GM08714 (cell line): ENCODE data around the gene HAPLN1.

Experiments
- H3K4me3 ChIP-seq: fragments of 200-500 bp; sonication (Bioruptor generic); 2 replicates; pipeline ENCODE4 v1.5.1; 2014; ENCODE audit warnings: mild to moderate bottlenecking, low read length, inconsistent platforms
- ZNF274 ChIP-seq: IDR thresholded peaks from 2 replicates; pipeline ENCODE4 v1.6.1; 2012; ENCODE audit warnings: mild to moderate bottlenecking, low read depth, low read length

The HAPLN1 gene

DNA sequence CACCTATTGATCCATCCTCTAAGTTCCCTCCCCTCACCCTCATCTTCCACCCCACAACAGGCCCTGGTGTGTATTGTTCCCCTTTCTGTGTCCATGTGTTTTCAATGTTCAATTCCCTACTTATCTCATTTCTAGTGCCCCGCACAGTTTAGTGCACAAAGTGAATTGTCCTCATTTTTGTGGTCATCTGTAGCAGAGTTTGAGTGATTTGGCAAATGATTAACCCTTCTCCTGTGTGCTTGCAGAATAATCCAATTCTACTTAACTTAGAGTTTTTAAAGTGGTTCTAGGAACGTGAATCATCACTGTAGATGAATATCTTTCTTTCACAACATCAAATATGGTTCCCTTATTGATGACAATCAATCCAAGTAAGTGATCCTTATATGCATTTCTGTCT lies 6.3 kb upstream of the HAPLN1 start:
- no peak overlapping the region for H3K4me3 ChIP-seq
- TF ChIP-seq ZNF274 = no peak

DNA sequence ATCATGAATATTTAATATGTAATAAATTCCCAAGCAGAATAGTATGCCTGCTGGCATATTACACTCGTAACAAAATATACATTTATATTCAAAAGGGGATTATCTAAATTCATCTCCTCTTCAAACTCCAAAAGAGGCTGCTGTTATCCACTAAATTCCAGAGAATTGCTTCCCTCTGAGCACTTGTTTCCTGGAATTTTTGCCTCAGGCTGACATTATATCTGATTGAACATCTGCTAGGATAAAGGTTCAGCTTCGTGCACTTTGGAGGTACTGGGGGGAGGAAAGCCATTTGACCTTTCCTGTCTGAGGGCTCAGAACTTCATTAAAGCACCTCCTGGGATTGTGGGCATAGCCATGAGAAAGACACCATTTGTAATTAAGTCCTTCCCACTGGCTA lies 4.3 kb upstream of the HAPLN1 start:
- H3K4me3 ChIP-seq = no peak overlapping the region
- TF ChIP-seq ZNF274 = no peak

DNA sequence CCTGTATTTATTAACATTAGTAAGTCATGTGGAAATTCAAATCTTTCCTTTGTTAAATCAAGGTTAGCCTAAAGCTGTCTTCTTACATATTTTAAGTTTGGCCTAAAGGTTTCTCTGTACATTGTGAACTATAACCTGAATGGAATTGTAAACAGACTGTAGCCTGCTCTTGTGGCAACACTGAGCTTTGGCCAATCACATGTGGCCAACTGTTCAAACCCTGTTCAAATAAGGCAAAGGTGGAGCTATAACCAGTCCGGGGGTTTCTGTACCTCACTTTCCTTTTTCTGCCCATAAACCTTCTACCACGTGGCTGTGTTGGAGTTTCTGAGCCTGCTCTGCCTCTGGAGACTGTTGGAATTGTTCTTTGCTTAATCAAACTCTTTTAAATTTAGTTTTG lies 3.3 kb upstream of the HAPLN1 start:
- TF ChIP-seq ZNF274 = no peak
- no peak overlapping the region for H3K4me3 ChIP-seq

DNA sequence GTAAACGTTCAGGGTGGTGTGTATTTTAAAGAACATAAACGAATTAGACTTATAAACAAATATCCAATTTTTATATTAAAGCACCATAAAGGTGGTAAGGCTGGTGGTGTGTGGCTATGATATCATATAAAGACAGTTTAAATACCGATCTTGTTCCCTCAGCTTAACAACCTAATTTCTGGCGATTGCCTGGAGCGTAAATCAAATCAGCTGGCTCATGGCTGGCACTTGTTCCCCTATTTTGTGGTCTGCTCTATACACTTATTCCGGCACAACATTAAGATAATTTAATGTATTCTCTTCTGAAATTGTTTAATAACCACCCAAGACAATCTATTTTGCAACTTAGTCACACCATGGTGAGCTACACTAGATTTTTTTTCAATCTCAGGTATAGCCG lies 2.4 kb upstream of the HAPLN1 start:
- no peak for TF ChIP-seq ZNF274

DNA sequence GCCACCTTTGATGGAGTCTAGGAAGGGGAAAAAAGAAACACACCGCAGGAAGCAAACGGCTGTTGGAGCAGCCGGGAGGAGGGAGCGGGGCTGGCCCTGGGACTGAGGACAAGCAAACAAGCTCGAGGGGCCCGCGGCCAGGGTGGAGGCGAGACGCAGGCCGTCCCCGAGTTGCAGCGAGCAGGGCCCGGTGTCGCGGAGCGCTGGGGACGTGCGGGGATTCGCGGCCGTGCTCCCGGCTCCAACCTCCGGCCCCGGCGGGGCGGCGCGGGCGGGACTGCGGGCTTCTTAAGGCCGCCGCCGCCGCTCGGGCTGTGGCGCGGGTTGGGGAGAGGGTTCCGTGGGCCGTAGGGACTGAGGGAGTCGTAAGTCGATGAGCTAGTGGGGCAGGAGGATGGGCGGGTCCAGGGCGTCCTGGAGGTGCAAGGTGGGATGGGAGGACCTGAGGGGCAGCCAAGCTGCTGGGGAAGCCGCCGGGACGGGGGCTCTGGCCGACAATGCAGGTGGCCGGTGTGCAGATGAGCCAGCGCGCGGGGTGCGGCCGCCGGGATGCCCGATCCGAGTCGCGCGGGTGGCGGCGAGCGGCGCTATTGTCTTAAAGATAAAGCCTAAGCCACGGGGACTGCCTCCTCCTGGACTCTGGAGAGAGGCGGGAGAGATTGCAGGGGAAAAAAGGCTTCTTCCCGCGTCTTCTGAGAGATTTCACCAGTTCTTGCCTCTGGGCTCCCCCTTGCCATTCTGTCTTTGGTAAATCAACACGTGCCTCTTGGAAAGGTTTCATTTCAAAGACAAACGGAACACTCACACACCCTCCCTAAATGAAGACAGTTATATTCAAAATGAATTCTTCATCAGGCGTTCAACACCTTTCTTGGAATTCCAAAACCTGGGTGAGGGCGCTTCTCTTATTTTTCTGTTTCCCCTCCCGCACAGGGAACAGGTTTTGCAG lies 1.6 kb upstream of the HAPLN1 start:
- TF ChIP-seq ZNF274 = no peak
- peak overlapping the region; percentile 34; the same call in 1 of the 2 replicates for H3K4me3 ChIP-seq

More for the DNA sequence above, 2.4 kb upstream of the HAPLN1 start:
- no peak overlapping the region for H3K4me3 ChIP-seq

DNA sequence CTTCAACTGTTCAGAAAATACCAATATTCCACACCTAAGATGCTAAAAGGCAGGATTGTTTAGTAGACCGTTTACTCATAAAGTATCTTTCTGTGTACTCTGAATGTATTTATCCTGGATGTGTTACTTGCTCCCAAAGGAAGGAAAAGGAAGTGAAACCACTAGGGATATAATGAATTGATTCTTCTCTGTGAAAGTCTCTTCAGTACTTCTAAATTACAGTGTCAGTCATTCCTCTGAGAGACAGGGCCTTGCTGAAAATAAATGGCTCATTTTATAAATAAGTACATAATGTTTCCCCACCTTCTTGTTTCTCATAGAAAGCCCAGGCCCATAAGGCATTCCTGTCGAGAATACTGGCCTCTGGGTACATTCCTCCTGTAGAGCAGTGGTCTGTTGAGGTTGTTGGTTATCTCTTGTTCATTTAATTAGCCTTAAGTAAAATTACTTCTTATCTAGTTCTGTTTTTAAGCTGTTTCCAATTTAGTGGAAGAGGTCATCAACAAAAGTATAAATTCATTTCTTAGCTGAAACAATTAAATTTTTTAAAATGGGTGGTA lies 1.6 kb downstream of the HAPLN1 start:
- TF ChIP-seq ZNF274 = no peak
- H3K4me3 ChIP-seq = no peak overlapping the region

DNA sequence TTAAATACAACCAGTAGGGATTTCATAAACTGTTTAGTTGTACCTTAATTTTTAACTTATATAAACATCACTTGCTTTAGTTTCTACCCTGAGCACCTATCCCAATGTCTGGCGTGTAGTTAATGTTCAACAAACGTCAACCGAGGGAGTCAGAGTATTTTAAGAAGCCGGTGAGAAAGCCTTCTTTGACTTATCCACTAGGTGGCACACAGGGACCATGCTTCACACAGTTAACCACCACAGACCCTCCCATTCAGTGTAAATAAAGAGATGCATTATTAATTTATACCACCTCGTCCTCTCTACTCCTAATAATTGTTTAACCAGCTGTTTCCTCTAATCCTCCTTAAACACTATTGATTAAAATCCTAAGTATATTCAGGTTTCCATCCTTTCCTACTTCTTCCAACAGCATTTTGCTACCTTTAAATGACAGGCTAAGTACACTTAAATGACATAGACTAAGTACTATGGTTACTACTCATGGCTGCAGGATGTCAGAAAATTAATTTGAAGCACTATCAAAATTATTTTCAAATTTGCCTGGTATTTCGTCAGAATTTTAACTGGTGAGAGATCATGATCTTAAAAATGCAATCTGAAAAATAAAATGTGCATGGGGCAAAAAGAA lies 2.3 kb downstream of the HAPLN1 start:
- TF ChIP-seq ZNF274 = no peak
- H3K4me3 ChIP-seq = no peak overlapping the region

DNA sequence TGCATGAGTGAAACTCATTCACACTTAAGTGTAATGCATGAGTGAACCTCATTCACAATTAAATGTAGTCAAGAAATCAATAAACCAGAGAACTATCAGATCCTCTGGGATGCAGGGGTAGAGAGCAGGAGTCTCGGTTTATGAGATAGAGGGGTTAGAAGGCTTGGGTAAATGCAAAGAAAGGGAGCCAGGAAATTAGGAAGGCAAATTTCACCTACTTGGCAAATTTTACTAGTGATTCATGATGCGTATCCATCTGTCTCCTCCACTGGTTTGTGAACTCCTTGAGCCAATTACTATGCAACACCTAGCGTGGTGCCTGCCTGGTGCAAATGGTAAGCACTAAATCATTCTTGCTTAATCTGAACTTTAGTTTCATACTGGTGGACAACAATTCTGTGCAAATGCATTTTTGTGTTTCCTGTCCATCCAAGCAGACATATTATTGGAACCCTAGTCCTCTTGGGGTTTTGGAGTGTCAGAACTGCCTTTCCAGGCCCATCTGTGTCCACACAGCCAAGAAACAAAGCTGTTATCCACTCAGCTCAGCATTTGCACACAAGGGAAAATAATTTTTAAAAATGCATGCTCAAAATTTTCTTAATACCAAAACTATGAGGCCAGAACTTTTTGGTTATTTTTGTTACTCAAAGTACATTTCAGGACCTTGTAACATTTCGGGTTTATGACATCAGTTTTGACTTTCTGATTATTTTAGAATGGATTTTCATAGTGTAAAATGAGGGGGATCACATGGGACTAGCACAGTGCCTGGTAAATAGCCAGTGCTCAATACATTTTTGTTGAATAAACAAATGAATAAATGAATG lies 5.2 kb downstream of the HAPLN1 start:
- TF ChIP-seq ZNF274 = no peak
- H3K4me3 ChIP-seq = no peak overlapping the region

DNA sequence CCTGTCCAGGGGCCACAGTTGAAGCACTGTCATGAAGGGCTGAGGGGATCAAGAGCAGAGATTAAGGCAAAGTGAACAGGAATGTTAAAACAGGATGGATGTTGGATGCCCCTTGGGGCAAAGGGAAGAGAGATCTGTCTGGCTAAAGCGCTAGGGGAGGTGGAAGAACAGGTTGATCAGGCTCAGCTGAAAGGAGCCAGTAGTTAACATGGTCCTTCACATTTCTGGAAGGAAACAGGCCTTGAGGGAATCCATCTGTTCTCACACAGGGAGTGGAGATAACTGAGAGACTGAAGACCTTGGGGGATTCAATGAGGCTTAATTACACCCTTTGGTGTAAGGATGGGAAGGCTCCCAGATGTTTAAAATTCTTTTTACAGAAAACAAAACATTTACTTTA lies 5.8 kb downstream of the HAPLN1 start:
- TF ChIP-seq ZNF274 = no peak

DNA sequence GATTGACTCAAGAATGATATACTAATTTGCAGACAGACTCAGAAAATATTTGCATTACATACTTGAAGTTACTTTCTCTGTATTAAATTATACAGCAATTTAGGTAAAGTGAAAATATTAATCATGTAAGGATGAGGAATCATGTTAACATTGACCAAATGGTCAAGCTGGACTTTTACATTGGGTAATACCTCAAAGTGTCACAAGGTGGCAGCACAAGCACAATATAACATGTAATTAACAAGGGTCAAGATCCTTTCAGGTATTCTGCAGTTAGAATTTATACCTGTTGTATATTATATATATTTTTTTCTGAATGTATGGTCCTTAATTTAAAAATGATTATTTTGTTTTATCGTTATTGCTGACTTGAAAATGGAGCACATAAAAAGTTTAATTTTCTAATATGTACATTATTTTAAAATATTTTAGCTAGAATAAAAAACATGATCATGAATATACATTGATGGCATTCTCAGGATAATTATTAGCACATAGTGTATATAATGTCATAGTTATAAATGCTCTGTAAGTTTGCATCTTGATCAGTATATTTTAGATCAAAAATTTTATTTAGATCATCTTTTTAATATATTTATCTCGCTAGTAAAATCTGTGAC lies 8.6 kb downstream of the HAPLN1 start:
- no peak overlapping the region for H3K4me3 ChIP-seq
- no peak for TF ChIP-seq ZNF274

More for the DNA sequence above, 5.8 kb downstream of the HAPLN1 start:
- H3K4me3 ChIP-seq = no peak overlapping the region

DNA sequence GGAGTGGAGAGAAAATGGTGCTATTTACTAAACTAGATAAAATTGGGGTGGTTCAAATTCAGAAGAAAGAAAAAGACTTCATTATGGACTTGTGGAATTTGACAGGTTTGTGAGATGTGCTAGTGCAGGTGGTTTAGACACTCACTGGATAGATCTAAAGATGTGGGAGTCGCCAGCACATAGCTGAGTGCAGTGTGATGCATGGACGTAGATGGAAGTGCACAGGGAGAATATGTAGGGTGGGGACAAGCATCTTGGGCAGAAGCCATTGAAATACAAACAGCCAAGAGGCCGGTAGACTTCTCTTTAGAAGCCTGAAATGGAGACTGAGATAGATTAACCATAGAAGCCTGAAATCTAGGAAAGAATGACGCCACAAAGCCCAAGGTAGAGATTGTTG lies 10.7 kb downstream of the HAPLN1 start:
- TF ChIP-seq ZNF274 = no peak
- no peak overlapping the region for H3K4me3 ChIP-seq

DNA sequence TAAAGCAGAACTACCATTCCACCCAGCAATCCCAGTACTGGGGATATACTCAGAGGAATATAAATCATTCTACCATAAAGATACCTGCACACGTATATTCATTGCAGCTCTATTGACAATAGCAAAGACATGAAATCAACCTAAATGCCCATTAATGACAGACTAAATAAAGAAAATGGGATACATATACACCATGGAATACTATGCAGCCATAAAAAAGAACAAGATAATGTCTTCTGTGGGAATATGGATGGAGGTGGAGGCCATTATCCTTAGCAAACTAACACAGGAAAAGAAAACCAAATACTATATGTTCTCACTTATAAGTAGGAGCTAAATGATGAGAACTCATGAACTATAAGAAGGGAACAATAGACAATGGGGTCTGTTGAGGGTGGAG lies 12.5 kb downstream of the HAPLN1 start:
- no peak for TF ChIP-seq ZNF274
- no peak overlapping the region for H3K4me3 ChIP-seq

DNA sequence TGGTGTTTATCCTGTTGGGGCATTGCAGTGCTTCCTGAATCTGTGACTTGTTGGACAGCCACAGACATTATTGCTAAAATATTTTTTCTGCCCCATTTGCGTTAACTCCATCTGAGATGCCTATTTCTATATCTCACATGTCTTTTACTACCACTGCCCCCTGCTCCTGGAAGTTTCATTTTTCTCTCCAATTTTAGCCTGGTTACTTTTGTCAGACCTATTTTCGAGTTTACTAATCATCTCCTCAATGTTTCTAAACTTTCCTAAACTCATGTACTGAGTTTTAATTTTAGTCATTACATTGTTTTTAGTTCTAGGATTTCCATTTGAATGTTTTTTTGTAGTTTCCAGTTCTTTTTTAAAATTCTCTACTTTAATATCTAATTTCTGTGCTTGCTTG lies 17.6 kb downstream of the HAPLN1 start:
- no peak for TF ChIP-seq ZNF274
- H3K4me3 ChIP-seq = no peak overlapping the region

DNA sequence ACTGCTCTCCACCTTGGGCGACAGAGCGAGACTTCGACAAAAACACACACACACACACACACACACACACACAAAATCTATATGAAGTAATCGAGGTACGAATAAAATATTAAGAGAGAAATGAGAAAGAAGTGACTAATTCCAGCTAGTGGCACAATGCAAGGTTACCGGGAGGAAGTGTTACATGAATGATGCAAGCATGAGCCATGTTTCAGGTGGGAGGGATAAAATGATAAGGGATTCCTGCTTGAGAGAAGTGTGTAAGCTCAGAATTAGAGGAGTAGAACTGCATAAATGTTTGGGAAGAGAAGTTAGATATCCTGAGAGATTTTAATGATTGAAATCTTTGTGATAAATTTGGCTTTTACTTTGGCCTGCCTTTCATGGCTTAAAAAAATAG lies 18.8 kb downstream of the HAPLN1 start:
- H3K4me3 ChIP-seq = no peak overlapping the region
- no peak for TF ChIP-seq ZNF274

DNA sequence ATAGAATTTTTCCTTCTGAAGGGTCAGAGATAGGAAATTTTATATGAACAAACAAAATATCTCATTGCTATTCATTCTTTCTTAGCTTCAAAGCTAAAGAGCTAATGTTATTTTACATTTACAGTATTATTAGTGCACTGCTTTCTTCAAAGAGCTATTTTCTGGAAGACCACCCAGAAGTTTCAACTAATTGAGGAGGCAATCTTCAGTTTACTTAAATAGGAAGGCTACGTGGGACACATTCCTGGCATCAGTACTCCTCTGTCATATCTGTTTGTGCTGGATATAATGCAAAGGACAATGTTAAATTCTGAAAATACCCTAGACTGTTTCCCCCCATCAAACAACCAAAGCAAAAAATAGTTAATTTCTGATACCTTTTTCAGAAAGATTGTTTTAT lies 30.8 kb downstream of the HAPLN1 start:
- TF ChIP-seq ZNF274 = no peak
- no peak overlapping the region for H3K4me3 ChIP-seq
